ENCODE measurements around the gene RPA1.

GRCh38 chr17:1888741-1889140, 58.9 kb downstream of the RPA1 start:
- TF ChIP-seq, protein P1, sequence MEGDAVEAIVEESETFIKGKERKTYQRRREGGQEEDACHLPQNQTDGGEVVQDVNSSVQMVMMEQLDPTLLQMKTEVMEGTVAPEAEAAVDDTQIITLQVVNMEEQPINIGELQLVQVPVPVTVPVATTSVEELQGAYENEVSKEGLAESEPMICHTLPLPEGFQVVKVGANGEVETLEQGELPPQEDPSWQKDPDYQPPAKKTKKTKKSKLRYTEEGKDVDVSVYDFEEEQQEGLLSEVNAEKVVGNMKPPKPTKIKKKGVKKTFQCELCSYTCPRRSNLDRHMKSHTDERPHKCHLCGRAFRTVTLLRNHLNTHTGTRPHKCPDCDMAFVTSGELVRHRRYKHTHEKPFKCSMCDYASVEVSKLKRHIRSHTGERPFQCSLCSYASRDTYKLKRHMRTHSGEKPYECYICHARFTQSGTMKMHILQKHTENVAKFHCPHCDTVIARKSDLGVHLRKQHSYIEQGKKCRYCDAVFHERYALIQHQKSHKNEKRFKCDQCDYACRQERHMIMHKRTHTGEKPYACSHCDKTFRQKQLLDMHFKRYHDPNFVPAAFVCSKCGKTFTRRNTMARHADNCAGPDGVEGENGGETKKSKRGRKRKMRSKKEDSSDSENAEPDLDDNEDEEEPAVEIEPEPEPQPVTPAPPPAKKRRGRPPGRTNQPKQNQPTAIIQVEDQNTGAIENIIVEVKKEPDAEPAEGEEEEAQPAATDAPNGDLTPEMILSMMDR (IDR thresholded peaks at IDR 0.05; ENCODE audit: insufficient read depth, low read length, poor library complexity, severe bottlenecking): no peak
- TF ChIP-seq EZH2phosphoT487 (conservative IDR thresholded peaks at IDR 0.05; ENCODE audit: low read length): no peak

Measured in SU-DHL-6 (cell line).